Trophoblast cell (in vitro differentiated cells and primary cell): ENCODE measurements around the gene TIMM21.

ENCODE experiments used
- DNase-seq, 2 donors: peaks; one replicate each; pipeline ENCODE4 v3.0.0-alpha.2; 2016
- H2AFZ ChIP-seq: 2 replicates; pipeline ENCODE4 v1.6.1; 2013; ENCODE audit warnings: low read length, moderate library complexity, mild to moderate bottlenecking; ENCODE audit not compliant: insufficient read depth, poor library complexity
- H2AK5ac ChIP-seq: 2 replicates; pipeline ENCODE4 v1.6.1; 2013; ENCODE audit warnings: mild to moderate bottlenecking, low read length
- H2BK120ac ChIP-seq: 2 replicates; pipeline ENCODE4 v1.6.1; 2013; ENCODE audit warnings: low read length, mild to moderate bottlenecking, moderate library complexity; ENCODE audit not compliant: insufficient read depth, poor library complexity
- H2BK12ac ChIP-seq: 2 replicates; pipeline ENCODE4 v1.6.1; 2013; ENCODE audit warnings: mild to moderate bottlenecking, low read length, moderate library complexity
- H2BK5ac ChIP-seq: 2 replicates; pipeline ENCODE4 v1.6.1; 2013; ENCODE audit warnings: low read length, low read depth, moderate library complexity, mild to moderate bottlenecking; ENCODE audit not compliant: poor library complexity
- H3K14ac ChIP-seq: 2 replicates; pipeline ENCODE4 v1.6.1; 2013; ENCODE audit warnings: mild to moderate bottlenecking, low read length
- H3K18ac ChIP-seq: 2 replicates; pipeline ENCODE4 v1.6.1; 2013; ENCODE audit warnings: mild to moderate bottlenecking, low read length
- H3K23ac ChIP-seq: 2 replicates; pipeline ENCODE4 v1.6.1; 2013; ENCODE audit warnings: low read length
- H3K27ac ChIP-seq: 2 replicates; pipeline ENCODE4 v1.5.1; 2013; ENCODE audit warnings: low read depth, mild to moderate bottlenecking, inconsistent platforms, low read length, moderate library complexity
- H3K27me3 ChIP-seq: 2 replicates; pipeline ENCODE4 v1.6.1; 2013; ENCODE audit warnings: inconsistent platforms, mild to moderate bottlenecking, low read length, moderate library complexity; ENCODE audit not compliant: insufficient read depth
- H3K36me3 ChIP-seq, 2 experiments: 1 replicate in 1 of 2; 2 replicates in 1 of 2; pipeline ENCODE4 v1.6.1; 2013; ENCODE audit warnings: low read length in 2 of 2, mild to moderate bottlenecking in 2 of 2, moderate library complexity in 1 of 2; ENCODE audit not compliant: insufficient read depth in 2 of 2, control insufficient read depth in 1 of 2
- H3K4ac ChIP-seq: 2 replicates; pipeline ENCODE4 v1.6.1; 2013; ENCODE audit warnings: low read depth, mild to moderate bottlenecking, low read length, moderate library complexity
- H3K4me1 ChIP-seq, 2 experiments: 1 replicate in 1 of 2; 2 replicates in 1 of 2; pipeline ENCODE4 v1.6.1; 2013; ENCODE audit warnings: low read length in 2 of 2, mild to moderate bottlenecking in 2 of 2, moderate library complexity in 1 of 2; ENCODE audit not compliant: insufficient read depth in 2 of 2, control insufficient read depth in 1 of 2
- H3K4me2 ChIP-seq: 2 replicates; pipeline ENCODE4 v1.6.1; 2013; ENCODE audit warnings: inconsistent platforms, mild to moderate bottlenecking, low read length, moderate library complexity
- H3K4me3 ChIP-seq: 2 replicates; pipeline ENCODE4 v1.5.1; 2013; ENCODE audit warnings: mild to moderate bottlenecking, low read depth, low read length, inconsistent platforms
- H3K79me1 ChIP-seq: one replicate; pipeline ENCODE4 v1.6.1; 2013; ENCODE audit warnings: low read length
- H3K79me2 ChIP-seq: 2 replicates; pipeline ENCODE4 v1.6.1; 2013; ENCODE audit warnings: low read length, mild to moderate bottlenecking; ENCODE audit not compliant: control insufficient read depth, insufficient read depth, poor library complexity
- H3K9ac ChIP-seq: 2 replicates; pipeline ENCODE4 v1.6.1; 2013; ENCODE audit warnings: mild to moderate bottlenecking, low read length
- H3K9me3 ChIP-seq: 2 replicates; pipeline ENCODE4 v1.6.1; 2013; ENCODE audit warnings: low read depth, mild to moderate bottlenecking, control low read depth, inconsistent platforms, low read length; ENCODE audit not compliant: insufficient read depth
- H4K12ac ChIP-seq: 2 replicates; pipeline ENCODE4 v1.6.1; 2013; ENCODE audit warnings: low read depth, mild to moderate bottlenecking, low read length, moderate library complexity
- H4K8ac ChIP-seq: 2 replicates; pipeline ENCODE4 v1.6.1; 2013; ENCODE audit warnings: low read depth, mild to moderate bottlenecking, low read length, moderate library complexity
- H4K91ac ChIP-seq: one replicate; pipeline ENCODE4 v1.6.1; 2013; ENCODE audit warnings: low read depth, mild to moderate bottlenecking, low read length, moderate library complexity
- WGBS: extraction: QIAGEN DNeasy Blood & Tissue Kit; methylation state at CpG from one replicate; pipeline ENCODE4 v1.1.7; 2013; ENCODE audit warnings: missing lambda C conversion rate; ENCODE audit not compliant: insufficient read length, insufficient coverage; ENCODE audit errors: extremely low coverage; 5-methylcytosine and 5-hydroxymethylcytosine counted together

The TIMM21 gene

GRCh38 chr18:74139888-74140287 is 8.4 kb upstream of the TIMM21 start:
- Histone ChIP-seq H3K4me2 (no peak overlapping the region), H3K27ac (no peak overlapping the region), H3K4me3 (no peak overlapping the region), H4K91ac (no peak overlapping the region), H3K27me3 (no peaks in the 10 kb centered on the region), H3K9ac (no peak overlapping the region), H3K79me1 (no peaks in the 10 kb centered on the region), H2BK12ac (no peak overlapping the region), H3K18ac (no peak overlapping the region), H2AFZ (no peak overlapping the region), H3K14ac (no peak overlapping the region), H3K4me1 (no peaks in the 10 kb centered on the region), H3K4ac (no peak overlapping the region), H2BK5ac (no peak overlapping the region), H3K36me3 (no peaks in the 10 kb centered on the region), H2BK120ac (no peak overlapping the region), H2AK5ac (no peak overlapping the region), H4K8ac (no peak overlapping the region), H3K79me2 (no peaks in the 10 kb centered on the region), H3K9me3 (no peaks in the 10 kb centered on the region), H4K12ac (no peak overlapping the region), H3K23ac (no peak overlapping the region)
- WGBS = no CpG with 5 or more reads among the region's 3 CpGs
- no peak for DNase-seq

- no peak overlapping the region for H2BK12ac ChIP-seq
- no peak overlapping the region for H2BK5ac ChIP-seq
- H3K18ac ChIP-seq = no peak overlapping the region
- no peak overlapping the region for H3K23ac ChIP-seq
- H4K91ac ChIP-seq = no peak overlapping the region
- H3K36me3 ChIP-seq = no peaks in the 10 kb centered on the region
- no peak overlapping the region for H3K4ac ChIP-seq
- H3K79me2 ChIP-seq = no peaks in the 10 kb centered on the region
- no peak overlapping the region for H2AFZ ChIP-seq
- no peak overlapping the region for H4K12ac ChIP-seq
- H3K79me1 ChIP-seq = no peaks in the 10 kb centered on the region
- WGBS = no CpG with 5 or more reads among the region's 1 CpG
- H4K8ac ChIP-seq = no peak overlapping the region
- no peaks in the 10 kb centered on the region for H3K4me1 ChIP-seq
- H2BK120ac ChIP-seq = no peak overlapping the region
- DNase-seq = no peak
- no peaks in the 10 kb centered on the region for H3K27me3 ChIP-seq
- no peak overlapping the region for H3K4me2 ChIP-seq
- no peak overlapping the region for H2AK5ac ChIP-seq
- no peak overlapping the region for H3K4me3 ChIP-seq
- no peaks in the 10 kb centered on the region for H3K9me3 ChIP-seq
- no peak overlapping the region for H3K14ac ChIP-seq
- no peak overlapping the region for H3K9ac ChIP-seq
- no peak overlapping the region for H3K27ac ChIP-seq
Observed at GRCh38 chr18:74140582-74140981, 7.7 kb upstream of the TIMM21 start.

- Histone ChIP-seq H3K4me1 (no peaks in the 10 kb centered on the region), H3K4me2 (no peak overlapping the region), H3K23ac (no peak overlapping the region), H3K4me3 (no peak overlapping the region), H3K79me1 (no peaks in the 10 kb centered on the region), H3K27me3 (no peaks in the 10 kb centered on the region), H4K12ac (no peak overlapping the region), H3K9ac (no peak overlapping the region), H3K4ac (no peak overlapping the region), H3K36me3 (no peaks in the 10 kb centered on the region), H2AFZ (no peak overlapping the region), H3K9me3 (no peaks in the 10 kb centered on the region), H3K27ac (no peak overlapping the region), H3K18ac (no peak overlapping the region), H4K8ac (no peak overlapping the region), H2BK120ac (no peak overlapping the region), H2AK5ac (no peak overlapping the region), H2BK12ac (no peak overlapping the region), H2BK5ac (no peak overlapping the region), H3K79me2 (no peaks in the 10 kb centered on the region), H3K14ac (no peak overlapping the region), H4K91ac (no peak overlapping the region)
- no CpG with 5 or more reads among the region's 2 CpGs for WGBS
- DNase-seq = no peak
Observed at GRCh38 chr18:74141667-74142066, 6.7 kb upstream of the TIMM21 start.

GRCh38 chr18:74142252-74142651 is 6.1 kb upstream of the TIMM21 start:
- Histone ChIP-seq H3K14ac (no peak overlapping the region), H2AFZ (no peak overlapping the region), H3K18ac (no peak overlapping the region), H3K79me2 (no peaks in the 10 kb centered on the region), H3K36me3 (no peaks in the 10 kb centered on the region), H3K4ac (no peak overlapping the region), H3K27ac (no peak overlapping the region), H3K4me2 (no peak overlapping the region), H2BK120ac (no peak overlapping the region), H4K8ac (no peak overlapping the region), H3K23ac (no peak overlapping the region), H2AK5ac (no peak overlapping the region), H2BK5ac (no peak overlapping the region), H4K91ac (no peak overlapping the region), H3K4me3 (no peak overlapping the region), H3K9ac (no peak overlapping the region), H2BK12ac (no peak overlapping the region), H4K12ac (no peak overlapping the region), H3K79me1 (no peaks in the 10 kb centered on the region), H3K9me3 (no peaks in the 10 kb centered on the region), H3K27me3 (no peaks in the 10 kb centered on the region), H3K4me1 (peaks cover 2 to 4% of the 10 kb centered on the region in 2 experiments)
- DNase-seq = no peak
- WGBS = no CpG with 5 or more reads among the region's 2 CpGs
